IMR-90 (cell line): ENCODE results near the gene CORO7. TPM values are rescaled to one million over a fixed set of nuclear protein-coding genes. Genes with fewer than 3 reads are reported as not detected.

ENCODE experiments used
- ATAC-seq: fragments of 200-7000 bp; cut with Tn5 transposase; 2 replicates; pipeline ENCODE4 v1.9.1; 2020; ENCODE audit warnings: low read depth, mild to moderate bottlenecking, moderate library complexity
- BruUV-seq: library from RNA; stranded (reverse); fragments of 400-500 nt; replicated peaks from 2 replicates; lab custom pipeline; 2021; lab: Mats Ljungman, UMichigan
- CTCF ChIA-PET: fragments of 300-600 bp; formaldehyde crosslinking; extraction: SDS; loops from one replicate; lab custom pipeline; 2021; ENCODE audit warnings: antibody characterized with exemption; lab: Yijun Ruan, JAX
- POLR2A ChIA-PET: fragments of 300-600 bp; sonication (Branson Sonifier 250); formaldehyde crosslinking; loops from one replicate; lab custom pipeline; 2022; ENCODE audit warnings: antibody characterized with exemption; ENCODE audit not compliant: unreplicated experiment; lab: Charles Lee
- DNase-seq: peaks from one replicate; pipeline ENCODE4 v3.0.0; 2013
- H2AFZ ChIP-seq: replicated peaks from 2 replicates; pipeline ENCODE3; 2013; ENCODE audit warnings: low read length, mild to moderate bottlenecking; ENCODE audit not compliant: poor library complexity
- H2AK5ac ChIP-seq: 2 replicates; pipeline ENCODE4 v1.6.1; 2013; ENCODE audit warnings: low read depth, low read length, inconsistent platforms
- H2AK9ac ChIP-seq: replicated peaks from 2 replicates; pipeline ENCODE3; 2013; ENCODE audit warnings: mild to moderate bottlenecking, low read depth, low read length, moderate library complexity; ENCODE audit not compliant: poor library complexity
- H2BK120ac ChIP-seq: 2 replicates; pipeline ENCODE4 v1.6.1; 2013; ENCODE audit warnings: low read depth, low read length, inconsistent platforms
- H2BK15ac ChIP-seq: 3 replicates; pipeline ENCODE4 v1.6.1; 2013; ENCODE audit warnings: low read depth, low read length, inconsistent platforms
- H2BK20ac ChIP-seq: 2 replicates; pipeline ENCODE4 v1.6.1; 2013; ENCODE audit warnings: low read depth, mild to moderate bottlenecking, inconsistent platforms, low read length, moderate library complexity
- H2BK5ac ChIP-seq: 2 replicates; pipeline ENCODE4 v1.6.1; 2013; ENCODE audit warnings: mild to moderate bottlenecking, low read depth, low read length, inconsistent platforms; ENCODE audit not compliant: poor library complexity, severe bottlenecking
- H3K14ac ChIP-seq: replicated peaks from 2 replicates; pipeline ENCODE4 v1.6.1; 2013; ENCODE audit warnings: low read depth, low read length, inconsistent platforms
- H3K18ac ChIP-seq: 2 replicates; pipeline ENCODE4 v1.6.1; 2013; ENCODE audit warnings: low read depth, low read length, control low read depth
- H3K23ac ChIP-seq: 2 replicates; pipeline ENCODE4 v1.6.1; 2013; ENCODE audit warnings: low read depth, low read length, inconsistent platforms
- H3K27ac ChIP-seq: 2 replicates; pipeline ENCODE4 v1.5.1; 2013; ENCODE audit warnings: mild to moderate bottlenecking, control low read depth, low read length; ENCODE audit not compliant: insufficient read depth
- H3K27me3 ChIP-seq: 2 replicates; pipeline ENCODE4 v1.6.1; 2013; ENCODE audit warnings: low read length; ENCODE audit not compliant: control insufficient read depth, insufficient read depth
- H3K36me3 ChIP-seq: 2 replicates; pipeline ENCODE4 v1.6.1; 2013; ENCODE audit warnings: low read length, mixed read lengths; ENCODE audit not compliant: control insufficient read depth, insufficient read depth
- H3K4ac ChIP-seq: 2 replicates; pipeline ENCODE4 v1.6.1; 2013; ENCODE audit warnings: low read depth, low read length, inconsistent platforms
- H3K4me1 ChIP-seq: 2 replicates; pipeline ENCODE4 v1.6.1; 2013; ENCODE audit warnings: low read length, mixed read lengths; ENCODE audit not compliant: control insufficient read depth, insufficient read depth
- H3K4me2 ChIP-seq: 2 replicates; pipeline ENCODE4 v1.6.1; 2013; ENCODE audit warnings: low read depth, mild to moderate bottlenecking, control low read depth, low read length, moderate library complexity
- H3K4me3 ChIP-seq: 2 replicates; pipeline ENCODE4 v1.5.1; 2013; ENCODE audit warnings: low read depth, mild to moderate bottlenecking, control low read depth, low read length, moderate library complexity; ENCODE audit not compliant: insufficient read depth
- H3K56ac ChIP-seq: 2 replicates; pipeline ENCODE4 v1.6.1; 2013; ENCODE audit warnings: low read length, inconsistent platforms; ENCODE audit not compliant: insufficient read depth; ENCODE audit errors: extremely low read depth
- H3K79me1 ChIP-seq, 2 experiments: 2 replicates each; pipeline ENCODE4 v1.6.1; 2013; ENCODE audit warnings: low read length in 2 of 2, inconsistent platforms in 1 of 2, low read depth in 1 of 2
- H3K9ac ChIP-seq: 2 replicates; pipeline ENCODE4 v1.6.1; 2013; ENCODE audit warnings: low read depth, low read length, control low read depth
- H3K9me1 ChIP-seq: 2 replicates; pipeline ENCODE4 v1.6.1; 2013; ENCODE audit warnings: low read length, inconsistent platforms; ENCODE audit not compliant: insufficient read depth
- H3K9me3 ChIP-seq: 2 replicates; pipeline ENCODE4 v1.6.1; 2013; ENCODE audit warnings: low read length; ENCODE audit not compliant: control insufficient read depth, insufficient read depth
- H4K20me1 ChIP-seq: 2 replicates; pipeline ENCODE4 v1.6.1; 2013; ENCODE audit warnings: low read length, inconsistent platforms; ENCODE audit not compliant: insufficient read depth
- H4K5ac ChIP-seq: 2 replicates; pipeline ENCODE4 v1.6.1; 2013; ENCODE audit warnings: mild to moderate bottlenecking, low read depth, low read length, control low read depth
- H4K8ac ChIP-seq, 2 experiments: 2 replicates each; pipeline ENCODE4 v1.6.1; 2013; ENCODE audit warnings: low read depth in 2 of 2, low read length in 2 of 2, control low read depth in 1 of 2, inconsistent platforms in 1 of 2
- H4K91ac ChIP-seq: 2 replicates; pipeline ENCODE4 v1.6.1; 2013; ENCODE audit warnings: low read depth, low read length, inconsistent platforms; ENCODE audit not compliant: insufficient read depth
- BHLHE40 ChIP-seq: fragments of 150-350 bp; IDR thresholded peaks from 2 replicates; pipeline ENCODE4 v1.6.1; 2016; ENCODE audit warnings: mild to moderate bottlenecking, low read depth, low read length
- CEBPB ChIP-seq: IDR thresholded peaks from 2 replicates; pipeline ENCODE4 v1.6.1; 2012; ENCODE audit warnings: low read depth, low read length, improper control_type of control experiment
- CHD1 ChIP-seq: IDR thresholded peaks from 2 replicates; pipeline ENCODE4 v1.6.1; 2012; ENCODE audit warnings: low read depth, low read length, improper control_type of control experiment
- CTCF ChIP-seq: conservative IDR thresholded peaks from 2 replicates; pipeline ENCODE4 v1.5.1; 2012; ENCODE audit warnings: mild to moderate bottlenecking, low read depth, low read length, improper control_type of control experiment
- ELK1 ChIP-seq: fragments of 150-350 bp; IDR thresholded peaks from 2 replicates; pipeline ENCODE4 v1.6.1; 2016; ENCODE audit warnings: low read depth, mild to moderate bottlenecking, low read length, moderate library complexity, borderline replicate concordance
- FOS ChIP-seq: fragments of 150-350 bp; IDR thresholded peaks from 2 replicates; pipeline ENCODE4 v1.6.1; 2016; ENCODE audit warnings: low read depth, low read length
- MAFK ChIP-seq: IDR thresholded peaks from 2 replicates; pipeline ENCODE4 v1.6.1; 2012; ENCODE audit warnings: low read depth, low read length, improper control_type of control experiment
- MAZ ChIP-seq: IDR thresholded peaks from 2 replicates; pipeline ENCODE4 v1.6.1; 2012; ENCODE audit warnings: low read depth, mild to moderate bottlenecking, low read length, improper control_type of control experiment, moderate library complexity, borderline replicate concordance
- MXI1 ChIP-seq: IDR thresholded peaks from 2 replicates; pipeline ENCODE4 v1.6.1; 2012; ENCODE audit warnings: low read depth, mild to moderate bottlenecking, low read length, moderate library complexity, borderline replicate concordance
- NFE2L2 ChIP-seq: fragments of 150-350 bp; IDR thresholded peaks from 2 replicates; pipeline ENCODE4 v1.6.1; 2016; ENCODE audit warnings: low read depth, mild to moderate bottlenecking, low read length
- POLR2A ChIP-seq: IDR thresholded peaks from 2 replicates; pipeline ENCODE4 v1.6.1; 2012; ENCODE audit warnings: mild to moderate bottlenecking, low read depth, low read length
- RAD21 ChIP-seq: IDR thresholded peaks from 2 replicates; pipeline ENCODE4 v1.6.1; 2012; ENCODE audit warnings: low read length, improper control_type of control experiment
- RCOR1 ChIP-seq: IDR thresholded peaks from 2 replicates; pipeline ENCODE4 v1.6.1; 2012; ENCODE audit warnings: mild to moderate bottlenecking, low read length, improper control_type of control experiment; ENCODE audit not compliant: insufficient replicate concordance
- RFX5 ChIP-seq: IDR thresholded peaks from 2 replicates; pipeline ENCODE4 v1.8.0; 2012; ENCODE audit warnings: low read depth, mild to moderate bottlenecking, low read length, moderate library complexity
- SMC3 ChIP-seq: fragments of 150-350 bp; IDR thresholded peaks from 2 replicates; pipeline ENCODE4 v1.6.1; 2016; ENCODE audit warnings: low read depth, mild to moderate bottlenecking, antibody characterized with exemption, low read length, moderate library complexity
- USF2 ChIP-seq: fragments of 150-350 bp; IDR thresholded peaks from 2 replicates; pipeline ENCODE4 v1.6.1; 2017; ENCODE audit warnings: mild to moderate bottlenecking, antibody characterized with exemption, low read length, low read depth
- WGBS, 2 experiments: methylation state at CpG; one replicate each; pipeline versions ENCODE4 v1.1.5 to v1.1.7; 2013; ENCODE audit warnings: missing lambda C conversion rate in 2 of 2; ENCODE audit not compliant: insufficient read length in 1 of 2; ENCODE audit errors: extremely low coverage in 2 of 2; 5-methylcytosine and 5-hydroxymethylcytosine counted together
- dilution Hi-C: fragments of 300-500 bp; cut with HindIII; formaldehyde crosslinking; loops from one replicate; pipeline ENCODE4 v1.14.3; 2018; ENCODE audit warnings: low sequenced_read_pairs; ENCODE audit not compliant: unreplicated experiment
- in situ Hi-C: fragments of 300-500 bp; cut with MboI; formaldehyde crosslinking; loops from 3 replicates; pipeline ENCODE4 v1.14.3; 2019; ENCODE audit warnings: low sequenced_read_pairs, inconsistent platforms, mixed read lengths
- intact Hi-C: fragments of 100-400 bp; cut with micrococcal nuclease; formaldehyde crosslinking; loops from 2 replicates; pipeline ENCODE4 v1.10.0; 2022
- polyA plus RNA-seq, 3 experiments: library from polyadenylated mRNA; depleted of rRNA; stranded (reverse); fragments of >200 nt; gene quantifications; 2 replicates each; pipeline ENCODE4 v1.2.3, GENCODE V29; 2012; ENCODE audit warnings: low replicate concordance in 1 of 3
- total RNA-seq: library from RNA; depleted of rRNA; stranded (reverse); fragments of >200 nt; gene quantifications from 2 replicates; pipeline ENCODE4 v1.2.3, GENCODE V29; 2012

The CORO7 gene
- total and polyA plus RNA-seq, 2 of the 4 experiments (the other 2 are of a cell fraction): 6.3 to 26.7 TPM

- dilution Hi-C loops (no loop called here), intact Hi-C loops (loop anchor here (2.0 kb wide), 2 partner anchors 37 to 43 kb away; no protein-coding TSS in a partner anchor), in situ Hi-C loops (no loop called here)
- H2BK5ac ChIP-seq: peak overlapping the region; percentile 56
- no peaks in the 10 kb centered on the region for H3K27me3 ChIP-seq
- CTCF ChIA-PET: interaction anchor here (2.6 kb wide), 1 partner anchor 50 kb away, joined by 12 read pairs; no protein-coding TSS in a partner anchor
- no peak overlapping the region for H3K4me3 ChIP-seq
- H2AK9ac ChIP-seq: no peak overlapping the region
- H3K36me3 ChIP-seq: no peaks in the 10 kb centered on the region; the same call in 1 of the 2 replicates
- no TSS peak for BruUV-seq
- H2AK5ac ChIP-seq: 0 out of 2 replicates have a peak overlapping the region, but pooled peaks have one; percentile 27
- H3K4me2 ChIP-seq: peak overlapping the region; percentile 65
- peak overlapping the region; percentile 23; the same call in 1 of the 2 replicates for H3K27ac ChIP-seq
- H3K4me1 ChIP-seq: peaks cover 5% of the 10 kb centered on the region
- no peak overlapping the region; the same call in 2 of the 3 replicates for H2BK15ac ChIP-seq
- peak overlapping the region; percentile 72 for H2AFZ ChIP-seq
- H3K23ac ChIP-seq: no peak overlapping the region
- peak; percentile 57 for DNase-seq
- no peak for TF ChIP-seq SMC3
- no peak for TF ChIP-seq MAZ
- TF ChIP-seq RFX5: no peak
- TF ChIP-seq POLR2A: no peak
- no peak for TF ChIP-seq BHLHE40
- TF ChIP-seq USF2: no peak
- no peak for TF ChIP-seq RAD21
- TF ChIP-seq CEBPB: no peak
- TF ChIP-seq CHD1: no peak
- no peak for TF ChIP-seq NFE2L2
- TF ChIP-seq MXI1: no peak
- TF ChIP-seq RCOR1: no peak
- no peak for TF ChIP-seq CTCF
- TF ChIP-seq FOS: no peak
- no peak for TF ChIP-seq MAFK
- TF ChIP-seq ELK1: no peak
- H4K5ac ChIP-seq: no peak overlapping the region
- WGBS, 2 experiments: no CpG with 5 or more reads among the region's 7 CpGs
- H3K79me1 ChIP-seq: peaks cover 12 to 36% of the 10 kb centered on the region in 2 experiments; a peak in 3 of 4 replicates
- H3K56ac ChIP-seq: no peak overlapping the region
- no peak overlapping the region for H2BK120ac ChIP-seq
- H4K8ac ChIP-seq: peak overlapping the region in 1 of 2 experiments; percentile 32; a peak in 1 of 4 replicates
- POLR2A ChIA-PET: no interaction called here
- H3K18ac ChIP-seq: no peak overlapping the region; the same call in 1 of the 2 replicates
- no peak overlapping the region for H3K9ac ChIP-seq
- peaks cover 25% of the 10 kb centered on the region for H4K20me1 ChIP-seq
- H3K14ac ChIP-seq: no peak overlapping the region
- ATAC-seq: peak; percentile 16
- H2BK20ac ChIP-seq: no peak overlapping the region
- H4K91ac ChIP-seq: no peak overlapping the region; the same call in 1 of the 2 replicates
- peak overlapping the region; percentile 40; the same call in 1 of the 2 replicates for H3K4ac ChIP-seq
- H3K9me1 ChIP-seq: 0 out of 2 replicates have a peak, but pooled peaks cover 8% of the 10 kb centered on the region
- no peaks in the 10 kb centered on the region for H3K9me3 ChIP-seq
Measured at GRCh38 chr16:4351880-4352279, 64.5 kb downstream of the CORO7 start.
